HepG2 (cell line): ENCODE results near the gene PHF23.

Experiments used
- ETV6 ChIP-seq: sonication (generic); formaldehyde crosslinking; conservative IDR thresholded peaks from 2 replicates; pipeline ENCODE4 v1.4.0; 2020; ENCODE audit warnings: missing genetic modification reagents
- FOXM1 ChIP-seq: sonication (generic); formaldehyde crosslinking; IDR thresholded peaks from 2 replicates; pipeline ENCODE4 v1.5.0; 2020; ENCODE audit warnings: missing genetic modification reagents
- HMGA1 ChIP-seq: sonication (generic); formaldehyde crosslinking; conservative IDR thresholded peaks from 2 replicates; pipeline ENCODE4 v1.4.0; 2020; ENCODE audit warnings: missing genetic modification reagents
- ZFX ChIP-seq: sonication (generic); formaldehyde crosslinking; IDR thresholded peaks from 2 replicates; pipeline ENCODE4 v1.4.0; 2020; ENCODE audit warnings: mild to moderate bottlenecking, low read depth, missing genetic modification reagents, moderate library complexity
- ZNF530 ChIP-seq: sonication (generic); formaldehyde crosslinking; IDR thresholded peaks from 2 replicates; pipeline ENCODE4 v1.5.0; 2020; ENCODE audit warnings: low read depth, mild to moderate bottlenecking, missing genetic modification reagents
- ZNF746 ChIP-seq: sonication (generic); formaldehyde crosslinking; IDR thresholded peaks from 2 replicates; pipeline ENCODE4 v1.8.0; 2022; ENCODE audit warnings: mild to moderate bottlenecking, missing genetic modification reagents
- TF ChIP-seq, protein P1 (sequence below): sonication (generic); formaldehyde crosslinking; IDR thresholded peaks from 2 replicates; pipeline ENCODE4 v1.4.0; 2020; ENCODE audit warnings: mild to moderate bottlenecking, missing genetic modification reagents
- TF ChIP-seq, protein P2 (sequence below): sonication (generic); formaldehyde crosslinking; conservative IDR thresholded peaks from 2 replicates; pipeline ENCODE4 v1.4.0; 2020; ENCODE audit warnings: mild to moderate bottlenecking, missing genetic modification reagents, moderate library complexity

DNA sequence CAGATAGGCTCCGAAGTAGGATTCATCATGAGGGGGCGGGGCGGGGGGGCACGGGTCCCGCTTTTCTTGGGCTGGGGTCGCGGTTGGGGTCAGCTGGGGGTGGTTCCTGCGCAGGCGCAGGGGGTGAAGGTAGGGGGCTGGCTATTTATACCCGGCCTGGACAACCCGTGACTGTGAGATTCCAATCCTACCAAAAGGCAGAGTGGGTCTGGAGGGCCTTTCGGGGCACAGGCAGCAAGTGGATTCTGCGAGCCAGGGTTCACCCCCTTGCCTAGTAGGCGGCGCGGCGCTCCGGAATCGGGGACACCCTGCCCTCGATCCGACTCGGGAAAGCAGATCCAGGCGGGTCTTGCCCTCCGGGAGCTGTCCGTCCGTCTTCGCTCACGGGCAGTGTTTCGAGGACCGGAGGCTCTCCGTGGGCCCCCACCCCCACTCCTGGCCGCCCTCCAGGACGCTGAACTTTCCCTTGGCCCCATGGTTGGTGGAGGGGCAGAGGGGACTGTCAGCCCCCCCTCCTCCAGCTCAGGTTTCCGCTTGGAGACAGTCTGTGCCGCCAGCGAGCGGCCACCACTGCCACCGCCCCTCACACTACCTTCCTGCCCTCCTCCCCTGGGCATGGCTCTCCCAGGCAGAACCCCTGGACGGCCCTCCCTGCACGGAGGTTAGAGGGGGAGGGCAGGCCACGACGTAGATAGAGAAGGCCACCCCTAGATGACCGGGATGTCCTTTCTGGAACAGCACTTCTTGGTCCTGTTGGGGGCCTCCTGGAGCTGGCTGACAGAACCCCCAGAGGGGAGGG, 42.9 kb upstream of the PHF23 start:
- peak; percentile 23; the same call in 1 of the 2 replicates for TF ChIP-seq ZFX
- TF ChIP-seq ZNF530 (CRISPR knock-in tag) = no peak
- TF ChIP-seq ZNF746 = 0 out of 2 replicates have a peak, but pooled peaks have one; percentile 19
- TF ChIP-seq ETV6 (CRISPR knock-in tag) = no peak
- TF ChIP-seq FOXM1 = no peak
- TF ChIP-seq HMGA1 (CRISPR knock-in tag) = no peak
- TF ChIP-seq, protein P1, sequence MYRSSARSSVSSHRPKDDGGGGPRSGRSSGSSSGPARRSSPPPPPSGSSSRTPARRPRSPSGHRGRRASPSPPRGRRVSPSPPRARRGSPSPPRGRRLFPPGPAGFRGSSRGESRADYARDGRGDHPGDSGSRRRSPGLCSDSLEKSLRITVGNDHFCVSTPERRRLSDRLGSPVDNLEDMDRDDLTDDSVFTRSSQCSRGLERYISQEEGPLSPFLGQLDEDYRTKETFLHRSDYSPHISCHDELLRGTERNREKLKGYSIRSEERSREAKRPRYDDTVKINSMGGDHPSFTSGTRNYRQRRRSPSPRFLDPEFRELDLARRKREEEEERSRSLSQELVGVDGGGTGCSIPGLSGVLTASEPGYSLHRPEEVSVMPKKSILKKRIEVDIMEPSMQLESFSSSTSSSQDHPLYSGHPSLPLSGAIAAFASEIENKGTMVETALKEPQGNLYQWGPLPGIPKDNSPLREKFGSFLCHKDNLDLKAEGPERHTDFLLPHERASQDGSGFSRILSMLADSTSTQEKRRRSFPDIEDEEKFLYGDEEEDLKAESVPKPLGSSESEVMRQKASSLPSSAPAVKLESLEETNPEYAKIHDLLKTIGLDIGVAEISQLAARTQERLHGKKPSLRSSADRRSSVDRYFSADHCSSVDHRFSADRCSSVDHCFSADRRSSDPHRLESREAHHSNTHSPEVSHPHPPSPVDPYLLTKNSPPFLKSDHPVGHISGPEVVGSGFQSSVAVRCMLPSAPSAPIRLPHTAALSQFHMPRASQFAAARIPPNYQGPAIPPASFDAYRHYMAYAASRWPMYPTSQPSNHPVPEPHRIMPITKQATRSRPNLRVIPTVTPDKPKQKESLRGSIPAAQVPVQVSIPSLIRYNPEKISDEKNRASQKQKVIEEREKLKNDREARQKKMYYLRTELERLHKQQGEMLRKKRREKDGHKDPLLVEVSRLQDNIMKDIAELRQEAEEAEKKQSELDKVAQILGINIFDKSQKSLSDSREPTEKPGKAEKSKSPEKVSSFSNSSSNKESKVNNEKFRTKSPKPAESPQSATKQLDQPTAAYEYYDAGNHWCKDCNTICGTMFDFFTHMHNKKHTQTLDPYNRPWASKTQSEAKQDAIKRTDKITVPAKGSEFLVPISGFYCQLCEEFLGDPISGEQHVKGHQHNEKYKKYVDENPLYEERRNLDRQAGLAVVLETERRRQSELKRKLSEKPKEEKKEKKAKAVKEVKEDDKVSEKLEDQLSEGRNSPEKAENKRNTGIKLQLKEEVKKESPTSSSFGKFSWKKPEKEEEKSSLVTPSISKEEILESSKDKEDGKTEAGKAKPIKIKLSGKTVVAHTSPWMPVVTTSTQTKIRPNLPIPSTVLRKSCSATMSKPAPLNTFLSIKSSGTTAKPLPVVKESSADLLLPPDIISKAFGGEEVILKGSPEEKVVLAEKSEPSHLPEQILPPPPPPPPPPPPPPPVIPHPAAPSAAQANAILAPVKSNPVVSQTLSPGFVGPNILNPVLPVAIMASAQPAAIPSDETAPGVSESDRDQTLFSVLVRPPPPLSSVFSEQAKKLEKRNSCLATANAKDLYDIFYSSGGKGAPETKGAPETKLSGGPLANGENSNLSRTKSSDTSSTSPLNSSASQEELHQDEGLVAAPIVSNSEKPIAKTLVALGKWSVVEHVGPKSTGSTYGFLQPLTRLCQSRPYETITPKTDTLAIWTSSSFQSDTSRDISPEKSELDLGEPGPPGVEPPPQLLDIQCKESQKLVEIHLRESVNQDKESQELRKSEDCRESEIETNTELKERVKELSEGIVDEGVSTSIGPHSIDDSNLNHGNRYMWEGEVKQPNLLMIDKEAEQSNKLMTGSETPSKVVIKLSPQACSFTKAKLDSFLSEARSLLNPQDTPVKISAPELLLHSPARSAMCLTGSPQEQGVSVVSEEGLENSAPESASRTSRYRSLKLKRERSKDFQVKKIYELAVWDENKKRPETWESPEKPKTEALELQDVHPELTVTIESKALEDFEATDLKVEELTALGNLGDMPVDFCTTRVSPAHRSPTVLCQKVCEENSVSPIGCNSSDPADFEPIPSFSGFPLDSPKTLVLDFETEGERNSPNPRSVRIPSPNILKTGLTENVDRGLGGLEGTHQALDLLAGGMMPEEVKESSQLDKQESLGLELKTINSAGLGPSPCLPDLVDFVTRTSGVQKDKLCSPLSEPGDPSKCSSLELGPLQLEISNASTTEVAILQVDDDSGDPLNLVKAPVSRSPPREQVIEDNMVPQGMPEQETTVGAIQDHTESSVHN = no peak
- TF ChIP-seq, protein P2, sequence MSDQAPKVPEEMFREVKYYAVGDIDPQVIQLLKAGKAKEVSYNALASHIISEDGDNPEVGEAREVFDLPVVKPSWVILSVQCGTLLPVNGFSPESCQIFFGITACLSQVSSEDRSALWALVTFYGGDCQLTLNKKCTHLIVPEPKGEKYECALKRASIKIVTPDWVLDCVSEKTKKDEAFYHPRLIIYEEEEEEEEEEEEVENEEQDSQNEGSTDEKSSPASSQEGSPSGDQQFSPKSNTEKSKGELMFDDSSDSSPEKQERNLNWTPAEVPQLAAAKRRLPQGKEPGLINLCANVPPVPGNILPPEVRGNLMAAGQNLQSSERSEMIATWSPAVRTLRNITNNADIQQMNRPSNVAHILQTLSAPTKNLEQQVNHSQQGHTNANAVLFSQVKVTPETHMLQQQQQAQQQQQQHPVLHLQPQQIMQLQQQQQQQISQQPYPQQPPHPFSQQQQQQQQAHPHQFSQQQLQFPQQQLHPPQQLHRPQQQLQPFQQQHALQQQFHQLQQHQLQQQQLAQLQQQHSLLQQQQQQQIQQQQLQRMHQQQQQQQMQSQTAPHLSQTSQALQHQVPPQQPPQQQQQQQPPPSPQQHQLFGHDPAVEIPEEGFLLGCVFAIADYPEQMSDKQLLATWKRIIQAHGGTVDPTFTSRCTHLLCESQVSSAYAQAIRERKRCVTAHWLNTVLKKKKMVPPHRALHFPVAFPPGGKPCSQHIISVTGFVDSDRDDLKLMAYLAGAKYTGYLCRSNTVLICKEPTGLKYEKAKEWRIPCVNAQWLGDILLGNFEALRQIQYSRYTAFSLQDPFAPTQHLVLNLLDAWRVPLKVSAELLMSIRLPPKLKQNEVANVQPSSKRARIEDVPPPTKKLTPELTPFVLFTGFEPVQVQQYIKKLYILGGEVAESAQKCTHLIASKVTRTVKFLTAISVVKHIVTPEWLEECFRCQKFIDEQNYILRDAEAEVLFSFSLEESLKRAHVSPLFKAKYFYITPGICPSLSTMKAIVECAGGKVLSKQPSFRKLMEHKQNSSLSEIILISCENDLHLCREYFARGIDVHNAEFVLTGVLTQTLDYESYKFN (CRISPR knock-in tag) = peak; percentile 20; the same call in 1 of the 2 replicates
